H1 (cell line): ENCODE data around the gene TUT1. TPM values are rescaled to one million over a fixed set of nuclear protein-coding genes. Genes with fewer than 3 reads are reported as not detected.

Experiments
- RAD21 ChIP-seq, 2 experiments: IDR thresholded peaks in 1 of 2; conservative IDR thresholded peaks in 1 of 2; 2 replicates each; pipeline ENCODE4 v1.6.1; 2011; ENCODE audit warnings: low read depth in 2 of 2, low read length in 2 of 2, improper control_type of control experiment in 1 of 2, inconsistent platforms in 1 of 2, mild to moderate bottlenecking in 1 of 2, moderate library complexity in 1 of 2
- SP2 ChIP-seq: IDR thresholded peaks from 2 replicates; pipeline ENCODE4 v1.6.1; 2012; ENCODE audit warnings: mild to moderate bottlenecking, low read length, inconsistent platforms
- polyA plus RNA-seq, 7 experiments: library from polyadenylated mRNA; depleted of rRNA in 3 of 7; stranded (reverse) in 5 of 7; unstranded in 2 of 7; fragments of >200 nt in 5 of 7; fragments of 200-250 nt in 2 of 7; gene quantifications; 1 replicate in 5 of 7; 2 replicates in 1 of 7; 4 replicates in 1 of 7; pipeline versions ENCODE4 v1.2.1 to v1.2.3, GENCODE V29; 2011 to 2013; ENCODE audit warnings: missing spikeins in 2 of 7, mixed read lengths in 2 of 7
- total RNA-seq: library from RNA; stranded (reverse); fragmentation: NEBNext Ultra II Directional; extraction: Animal tissue kit (Norgen Biotek cat#: 25700); gene quantifications from 2 replicates; pipeline ENCODE4 v1.2.1, GENCODE V29; 2021

Gene TUT1
- total and polyA plus RNA-seq, 2 of the 8 experiments (the other 6 are each of a cell fraction or from before 2014, with no cell fraction given) = 17.8 to 24.6 TPM

DNA sequence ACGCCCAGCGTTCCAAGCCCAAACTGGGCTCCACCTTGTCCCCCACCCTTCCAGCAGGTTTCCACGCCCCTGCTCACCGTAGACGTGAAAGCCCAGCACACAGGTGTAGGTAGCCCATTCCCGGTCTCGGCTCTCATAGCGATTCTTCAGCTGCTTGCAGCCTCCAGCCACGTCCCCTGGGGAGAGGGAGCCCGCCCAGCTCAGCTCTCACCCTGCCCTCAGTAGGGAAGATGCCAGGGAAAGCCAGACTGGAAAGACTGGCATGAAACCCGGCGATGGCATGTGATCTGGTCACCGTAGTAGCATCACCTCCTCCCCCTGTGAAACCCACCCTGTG is 11.7 kb upstream of the TUT1 start (continued):
- TF ChIP-seq RAD21 (IDR thresholded peaks at IDR 0.05 in 1 of 2, conservative IDR thresholded peaks at IDR 0.05 in 1 of 2; ENCODE audit: low read depth in 2 of 2, low read length in 2 of 2) (no peak), SP2 (no peak)
- TF ChIP-seq, all 59 proteins: peak for 0
